Naive thymus-derived CD4-positive, alpha-beta T cell (primary cell): ENCODE data around the gene RBMS3. TPM values are rescaled to one million over a fixed set of nuclear protein-coding genes. Genes with fewer than 3 reads are reported as not detected.

Experiments used
- ATAC-seq: fragments of 150-1000 bp; cut with Tn5 transposase; 2 replicates; pipeline ENCODE4 v1.10.0; 2021; ENCODE audit warnings: mild to moderate bottlenecking, moderate library complexity
- CTCF ChIA-PET: fragments of 350-600 bp; sonication (Branson Sonifier 250); formaldehyde crosslinking; loops from one replicate; lab custom pipeline; 2021; ENCODE audit warnings: antibody characterized with exemption; lab: Charles Lee
- POLR2A ChIA-PET: fragments of 350-600 bp; sonication (Branson Sonifier 250); formaldehyde crosslinking; loops from one replicate; lab custom pipeline; 2021; ENCODE audit warnings: antibody characterized with exemption, inconsistent platforms; lab: Charles Lee
- DNase-seq, 9 donors: peaks; one replicate each; pipeline versions ENCODE4 v3.0.0 to v3.0.0-alpha.2; 2020 to 2022; ENCODE audit warnings: mixed read lengths in 1 of 9
- H3K27ac ChIP-seq: one replicate; pipeline ENCODE4 v1.7.0; 2013; ENCODE audit warnings: mild to moderate bottlenecking, low read depth, low read length, moderate library complexity
- H3K27me3 ChIP-seq, 2 donors: one replicate each; pipeline ENCODE4 v1.7.0; 2013; ENCODE audit warnings: low read length in 2 of 2, mild to moderate bottlenecking in 2 of 2, moderate library complexity in 2 of 2; ENCODE audit not compliant: control insufficient read depth in 2 of 2, insufficient read depth in 2 of 2
- H3K36me3 ChIP-seq, 3 experiments: 1 replicate in 2 of 3; 2 replicates in 1 of 3; pipeline ENCODE4 v1.7.0; 2013; ENCODE audit warnings: low read length in 3 of 3, mild to moderate bottlenecking in 3 of 3, moderate library complexity in 1 of 3; ENCODE audit not compliant: insufficient read depth in 3 of 3, control insufficient read depth in 2 of 3
- H3K4me1 ChIP-seq, 2 donors: one replicate each; pipeline ENCODE4 v1.7.0; 2013; ENCODE audit warnings: low read length in 2 of 2, mild to moderate bottlenecking in 2 of 2, moderate library complexity in 1 of 2; ENCODE audit not compliant: control insufficient read depth in 2 of 2, insufficient read depth in 2 of 2
- H3K4me3 ChIP-seq: 2 replicates; pipeline ENCODE4 v1.7.0; 2013; ENCODE audit warnings: mild to moderate bottlenecking, low read length
- H3K9me3 ChIP-seq, 3 experiments: 1 replicate in 2 of 3; 2 replicates in 1 of 3; pipeline ENCODE4 v1.7.0; 2013; ENCODE audit warnings: low read length in 3 of 3; ENCODE audit not compliant: control insufficient read depth in 2 of 3
- H3K27ac Mint-ChIP-seq, 9 donors: one replicate each; pipeline ENCODE4 v1.8.0; 2020 to 2022; ENCODE audit warnings: mixed read lengths in 9 of 9, mild to moderate bottlenecking in 8 of 9, moderate library complexity in 5 of 9, inconsistent platforms in 2 of 9
- H3K27me3 Mint-ChIP-seq, 5 donors: one replicate each; pipeline ENCODE4 v1.8.0; 2021 to 2022; ENCODE audit warnings: mixed read lengths in 5 of 5, mild to moderate bottlenecking in 1 of 5
- H3K36me3 Mint-ChIP-seq, 5 donors: one replicate each; pipeline ENCODE4 v1.8.0; 2020 to 2022; ENCODE audit warnings: mixed read lengths in 5 of 5, mild to moderate bottlenecking in 3 of 5, inconsistent platforms in 1 of 5
- H3K4me1 Mint-ChIP-seq, 7 donors: one replicate each; pipeline ENCODE4 v1.8.0; 2020 to 2022; ENCODE audit warnings: mixed read lengths in 7 of 7, mild to moderate bottlenecking in 3 of 7, inconsistent platforms in 1 of 7
- H3K4me3 Mint-ChIP-seq, 10 donors: one replicate each; pipeline ENCODE4 v1.8.0; 2020 to 2022; ENCODE audit warnings: mild to moderate bottlenecking in 10 of 10, mixed read lengths in 10 of 10, moderate library complexity in 6 of 10, inconsistent platforms in 2 of 10
- H3K9me3 Mint-ChIP-seq, 11 donors: one replicate each; pipeline ENCODE4 v1.8.0; 2020 to 2022; ENCODE audit warnings: mixed read lengths in 11 of 11, mild to moderate bottlenecking in 4 of 11, inconsistent platforms in 1 of 11, moderate library complexity in 1 of 11
- intact Hi-C, 2 donors: fragments of 100-400 bp; cut with micrococcal nuclease; formaldehyde crosslinking; loops; one replicate each; pipeline ENCODE4 v1.15.1; 2023
- polyA plus RNA-seq, 2 donors: library from polyadenylated mRNA; unstranded; fragments of 300-500 nt; fragmentation: Illumina TruSeq; gene quantifications; one replicate each; pipeline ENCODE4 v1.2.3, GENCODE V29; 2021
- total RNA-seq, 6 experiments: library from RNA in 5 of 6; stranded (reverse) in 5 of 6; gene quantifications; 1 replicate in 5 of 6; 2 replicates in 1 of 6; pipeline ENCODE4 v1.2.3 and lab custom pipeline; 2021 to 2026

Gene RBMS3
- total and polyA plus RNA-seq, 7 experiments from 2014 or later, result 0.15 to 4.9 (median 0.49) TPM

- H3K27me3 Mint-ChIP-seq, result peaks cover 0 to 5% (median 0%) of the 10 kb centered on the region in 5 donors
- no peak overlapping the region for H3K4me3 ChIP-seq
- DNase-seq (no peak), ATAC-seq (no peak)
- no peak overlapping the region for H3K4me3 Mint-ChIP-seq
- H3K9me3 Mint-ChIP-seq, result peaks cover 0 to 10% (median 4%) of the 10 kb centered on the region in 11 donors
- no peaks in the 10 kb centered on the region for H3K4me1 ChIP-seq
- ChIA-PET CTCF (no interaction called here), POLR2A (interaction anchor here (0.7 kb wide), 1 partner anchor 10 kb away, joined by 3 read pairs; no protein-coding TSS in a partner anchor)
- H3K9me3 ChIP-seq, result no peaks in the 10 kb centered on the region
- no peaks in the 10 kb centered on the region for H3K4me1 Mint-ChIP-seq
- H3K27ac Mint-ChIP-seq, result no peak overlapping the region
- H3K36me3 Mint-ChIP-seq, result no peaks in the 10 kb centered on the region
- H3K36me3 ChIP-seq, result no peaks in the 10 kb centered on the region
- H3K27ac ChIP-seq, result no peak overlapping the region
- intact Hi-C loops, result no loop called here
- H3K27me3 ChIP-seq, result no peaks in the 10 kb centered on the region
Observed at GRCh38 chr3:29493109-29493508, 212.2 kb downstream of the RBMS3 start.

- Histone ChIP-seq H3K4me3 (no peak overlapping the region), H3K36me3 (no peaks in the 10 kb centered on the region), H3K9me3 (no peaks in the 10 kb centered on the region), H3K27ac (no peak overlapping the region), H3K4me1 (no peaks in the 10 kb centered on the region), H3K27me3 (no peaks in the 10 kb centered on the region)
- Mint-ChIP-seq H3K36me3 (no peaks in the 10 kb centered on the region), H3K4me3 (no peak overlapping the region), H3K9me3 (peaks cover 0 to 10% (median 4%) of the 10 kb centered on the region in 11 donors), H3K27me3 (peaks cover 0 to 5% (median 0%) of the 10 kb centered on the region in 5 donors), H3K4me1 (no peaks in the 10 kb centered on the region), H3K27ac (no peak overlapping the region)
- CTCF ChIA-PET, result no interaction called here
- ATAC-seq (no peak), DNase-seq (no peak)
- POLR2A ChIA-PET, result no interaction called here
- intact Hi-C loops, result no loop called here
Observed at GRCh38 chr3:29494305-29495036, 213.6 kb downstream of the RBMS3 start.

GRCh38 chr3:29497282-29497681 lies 216.4 kb downstream of the RBMS3 start:
- peaks cover 0 to 7% (median 0%) of the 10 kb centered on the region in 11 donors for H3K9me3 Mint-ChIP-seq
- ATAC-seq (no peak), DNase-seq (no peak)
- H3K27ac Mint-ChIP-seq, result no peak overlapping the region
- H3K4me3 Mint-ChIP-seq, result no peak overlapping the region
- Histone ChIP-seq H3K9me3 (no peaks in the 10 kb centered on the region), H3K27me3 (no peaks in the 10 kb centered on the region), H3K4me3 (no peak overlapping the region), H3K4me1 (no peaks in the 10 kb centered on the region), H3K27ac (no peak overlapping the region), H3K36me3 (no peaks in the 10 kb centered on the region)
- POLR2A ChIA-PET, result no interaction called here
- intact Hi-C loops, result no loop called here
- no peaks in the 10 kb centered on the region for H3K4me1 Mint-ChIP-seq
- H3K27me3 Mint-ChIP-seq, result peaks cover 0 to 5% (median 0%) of the 10 kb centered on the region in 5 donors
- CTCF ChIA-PET, result no interaction called here
- no peaks in the 10 kb centered on the region for H3K36me3 Mint-ChIP-seq

- intact Hi-C loops, result no loop called here
- Mint-ChIP-seq H3K27me3 (no peaks in the 10 kb centered on the region), H3K27ac (no peak overlapping the region), H3K4me3 (no peak overlapping the region), H3K36me3 (no peaks in the 10 kb centered on the region), H3K9me3 (peaks cover 0 to 10% (median 0%) of the 10 kb centered on the region in 11 donors), H3K4me1 (no peaks in the 10 kb centered on the region)
- Histone ChIP-seq H3K4me3 (no peak overlapping the region), H3K36me3 (no peaks in the 10 kb centered on the region), H3K4me1 (no peaks in the 10 kb centered on the region), H3K27me3 (no peaks in the 10 kb centered on the region), H3K9me3 (no peaks in the 10 kb centered on the region), H3K27ac (no peak overlapping the region)
- DNase-seq (no peak), ATAC-seq (no peak)
- ChIA-PET POLR2A (no interaction called here), CTCF (no interaction called here)
Observed at GRCh38 chr3:29502771-29503170, 221.9 kb downstream of the RBMS3 start.

GRCh38 chr3:29503314-29503713 lies 222.4 kb downstream of the RBMS3 start:
- Mint-ChIP-seq H3K4me1 (no peaks in the 10 kb centered on the region), H3K36me3 (no peaks in the 10 kb centered on the region), H3K27me3 (no peaks in the 10 kb centered on the region), H3K4me3 (no peak overlapping the region), H3K9me3 (peaks cover 0 to 10% (median 0%) of the 10 kb centered on the region in 11 donors), H3K27ac (no peak overlapping the region)
- Histone ChIP-seq H3K9me3 (no peaks in the 10 kb centered on the region), H3K4me3 (no peak overlapping the region), H3K27ac (no peak overlapping the region), H3K36me3 (no peaks in the 10 kb centered on the region), H3K27me3 (no peaks in the 10 kb centered on the region), H3K4me1 (no peaks in the 10 kb centered on the region)
- DNase-seq (no peak), ATAC-seq (no peak)
- ChIA-PET POLR2A (interaction anchor here (0.6 kb wide), 1 partner anchor 10 kb away, joined by 3 read pairs; no protein-coding TSS in a partner anchor), CTCF (interaction anchor here (0.6 kb wide), 1 partner anchor 16 kb away, joined by 3 read pairs; no protein-coding TSS in a partner anchor)
- intact Hi-C loops, result no loop called here

GRCh38 chr3:29503958-29504357 lies 223.1 kb downstream of the RBMS3 start:
- no peaks in the 10 kb centered on the region for H3K36me3 ChIP-seq
- ChIA-PET CTCF (interaction anchor here (0.6 kb wide), 1 partner anchor 17 kb away, joined by 3 read pairs; no protein-coding TSS in a partner anchor), POLR2A (interaction anchor here (0.6 kb wide), 1 partner anchor 11 kb away, joined by 3 read pairs; no protein-coding TSS in a partner anchor)
- H3K9me3 ChIP-seq, result no peaks in the 10 kb centered on the region
- Mint-ChIP-seq H3K27me3 (no peaks in the 10 kb centered on the region), H3K27ac (no peak overlapping the region), H3K4me1 (no peaks in the 10 kb centered on the region), H3K4me3 (no peak overlapping the region), H3K36me3 (peaks cover 0 to 3% (median 0%) of the 10 kb centered on the region in 5 donors), H3K9me3 (peaks cover 0 to 10% (median 0%) of the 10 kb centered on the region in 11 donors)
- H3K4me1 ChIP-seq, result no peaks in the 10 kb centered on the region
- H3K4me3 ChIP-seq, result no peak overlapping the region
- intact Hi-C loops, result no loop called here
- H3K27ac ChIP-seq, result no peak overlapping the region
- no peak for ATAC-seq
- DNase-seq, result no peak
- no peaks in the 10 kb centered on the region for H3K27me3 ChIP-seq
